ENCODE data around the gene RSPRY1.

GRCh38 chr16:57167953-57168352, 18.2 kb upstream of the RSPRY1 start:
- TF ChIP-seq CTCF (IDR thresholded peaks at IDR 0.05) (peak in 5 of 6 experiments; percentile 46 to 78 (median 60)), POLR2A (IDR thresholded peaks at IDR 0.05) (no peak)
